Left lung (tissue), 10 donors: ENCODE data around the gene AGMAT. TPM values are rescaled to one million over a fixed set of nuclear protein-coding genes. Genes with fewer than 3 reads are reported as not detected.

Experiments used
- ATAC-seq: fragments of 200-7000 bp; cut with Tn5 transposase; one replicate; pipeline ENCODE4 v1.9.1; 2020; ENCODE audit warnings: moderate library complexity
- DNase-seq, 4 donors: peaks; one replicate each; pipeline ENCODE4 v3.0.0-alpha.2; 2013 to 2020
- H3K27ac ChIP-seq, 2 donors: fragments of 200-600 bp; sonication (generic) in 1 of 2; one replicate each; pipeline versions ENCODE4 v1.5.0 to v1.8.0; 2020 to 2021
- H3K27me3 ChIP-seq, 2 donors: fragments of 200-600 bp; sonication (generic) in 1 of 2; one replicate each; pipeline versions ENCODE4 v1.5.0 to v1.8.0; 2020 to 2021
- H3K36me3 ChIP-seq, 2 donors: fragments of 200-600 bp; sonication (generic) in 1 of 2; one replicate each; pipeline versions ENCODE4 v1.5.0 to v1.8.0; 2020 to 2021
- H3K4me1 ChIP-seq, 2 donors: fragments of 200-600 bp; one replicate each; pipeline ENCODE4 v1.8.0; 2021
- H3K4me3 ChIP-seq, 2 donors: fragments of 200-600 bp; sonication (generic) in 1 of 2; one replicate each; pipeline versions ENCODE4 v1.5.0 to v1.8.0; 2020 to 2021; ENCODE audit warnings: mild to moderate bottlenecking in 1 of 2
- H3K9me3 ChIP-seq, 2 donors: fragments of 200-600 bp; sonication (generic) in 1 of 2; one replicate each; pipeline versions ENCODE4 v1.5.0 to v1.8.0; 2020 to 2021
- CTCF ChIP-seq, 2 donors: fragments of 200-600 bp; sonication (generic) in 1 of 2; IDR thresholded peaks; one replicate each; pipeline versions ENCODE4 v1.5.0 to v1.8.0; 2021; ENCODE audit warnings: antibody characterized with exemption in 2 of 2
- intact Hi-C, 2 donors: fragments of 100-400 bp; cut with DNase I; formaldehyde crosslinking; loops; one replicate each; pipeline versions ENCODE4 v1.11.2 to v1.14.2; 2022
- polyA plus RNA-seq, 6 donors: library from polyadenylated mRNA; unstranded; fragments of 120-200 nt; gene quantifications; one replicate each; pipeline ENCODE4 v1.2.1, GENCODE V29; 2013; ENCODE audit not compliant: insufficient read length in 6 of 6
- total RNA-seq, 2 donors: library from RNA; stranded (reverse); fragmentation: NEBNext Ultra II Directional; extraction: Animal tissue kit (Norgen Biotek cat#: 25700); gene quantifications; one replicate each; pipeline ENCODE4 v1.2.1, GENCODE V29; 2021
- donor health status: DM: no; HTN: yes; CAD: no.
- donor health status: DM: no; HTN: no; CAD: no.

Gene AGMAT
- total and polyA plus RNA-seq, 8 donors: 0.35 to 1.1 (median 0.72) TPM

- no peak for TF ChIP-seq CTCF (IDR thresholded peaks at IDR 0.05)
- H3K4me1 ChIP-seq: peaks cover 0 to 4% of the 10 kb centered on the region in 2 donors
- intact Hi-C loops: no loop called here
- DNase-seq (no peak), ATAC-seq (no peak)
- peaks cover 0 to 7% of the 10 kb centered on the region in 2 donors for H3K36me3 ChIP-seq
- no peak overlapping the region for H3K4me3 ChIP-seq
- H3K9me3 ChIP-seq: no peaks in the 10 kb centered on the region
- H3K27ac ChIP-seq: peak overlapping the region; percentile 18 to 19
- peaks cover 0 to 12% of the 10 kb centered on the region in 2 donors for H3K27me3 ChIP-seq
These were observed 5.7 kb downstream of the AGMAT start for GRCh38 chr1:15578921-15579682.

GRCh38 chr1:15577691-15578090, 7.2 kb downstream of the AGMAT start:
- ATAC-seq (no peak), DNase-seq (no peak)
- H3K27me3 ChIP-seq: no peaks in the 10 kb centered on the region
- peaks cover 0 to 7% of the 10 kb centered on the region in 2 donors for H3K36me3 ChIP-seq
- peaks cover 0 to 4% of the 10 kb centered on the region in 2 donors for H3K4me1 ChIP-seq
- no peak overlapping the region for H3K4me3 ChIP-seq
- H3K27ac ChIP-seq: no peak overlapping the region
- intact Hi-C loops: no loop called here
- H3K9me3 ChIP-seq: no peaks in the 10 kb centered on the region
- no peak for TF ChIP-seq CTCF (IDR thresholded peaks at IDR 0.05)

- peaks cover 0 to 4% of the 10 kb centered on the region in 2 donors for H3K4me1 ChIP-seq
- H3K27me3 ChIP-seq: no peaks in the 10 kb centered on the region
- no peak overlapping the region for H3K27ac ChIP-seq
- DNase-seq (no peak), ATAC-seq (no peak)
- intact Hi-C loops: no loop called here
- H3K4me3 ChIP-seq: no peak overlapping the region
- no peak for TF ChIP-seq CTCF (IDR thresholded peaks at IDR 0.05)
- H3K9me3 ChIP-seq: no peaks in the 10 kb centered on the region
- peaks cover 0 to 12% of the 10 kb centered on the region in 2 donors for H3K36me3 ChIP-seq
These were observed 9.2 kb downstream of the AGMAT start for GRCh38 chr1:15575549-15576150.

GRCh38 chr1:15574741-15575140, 10.1 kb downstream of the AGMAT start:
- peak in 1 of 4 donors; percentile 29 for DNase-seq
- H3K27me3 ChIP-seq: no peaks in the 10 kb centered on the region
- peaks cover 0 to under 1% of the 10 kb centered on the region in 2 donors for H3K4me1 ChIP-seq
- no peak overlapping the region for H3K4me3 ChIP-seq
- no peak for ATAC-seq
- H3K36me3 ChIP-seq: peaks cover 0 to 21% of the 10 kb centered on the region in 2 donors
- H3K27ac ChIP-seq: no peak overlapping the region
- H3K9me3 ChIP-seq: no peaks in the 10 kb centered on the region
- no peak for TF ChIP-seq CTCF (IDR thresholded peaks at IDR 0.05)
- intact Hi-C loops: no loop called here

- H3K4me3 ChIP-seq: no peak overlapping the region
- H3K4me1 ChIP-seq: no peaks in the 10 kb centered on the region
- TF ChIP-seq CTCF (IDR thresholded peaks at IDR 0.05): no peak
- no peaks in the 10 kb centered on the region for H3K9me3 ChIP-seq
- no peak overlapping the region for H3K27ac ChIP-seq
- DNase-seq (no peak), ATAC-seq (no peak)
- no peaks in the 10 kb centered on the region for H3K27me3 ChIP-seq
- peaks cover 0 to 34% of the 10 kb centered on the region in 2 donors for H3K36me3 ChIP-seq
- intact Hi-C loops: no loop called here
These were observed 11.4 kb downstream of the AGMAT start for GRCh38 chr1:15573477-15573876.
